Fibroblast of skin of right quadriceps (primary cell): ENCODE results near the gene GNAS.
A peak's percentile ranks its signal among the peaks of the same experiment; 100 is the strongest.
"Not testable (repeated sequence)": the region's sequence is repeated elsewhere in the genome, so short reads cannot be mapped to it uniquely, and the experiment has no call there.

ENCODE experiments used
- DNase-seq: peaks from one replicate; pipeline ENCODE4 v3.0.0-alpha.2; 2013

The GNAS gene

GRCh38 chr20:58828804-58829203, 23.7 kb upstream of the GNAS start:
- not testable (repeated sequence) for DNase-seq

GRCh38 chr20:58829531-58829941, 23.0 kb upstream of the GNAS start:
- DNase-seq: no peak

- DNase-seq: no peak
Measured at GRCh38 chr20:58832457-58832856, 20.1 kb upstream of the GNAS start.

- no peak for DNase-seq
Measured at GRCh38 chr20:58833921-58834320, 18.6 kb upstream of the GNAS start.

- DNase-seq: no peak
Measured at GRCh38 chr20:58835231-58835630, 17.3 kb upstream of the GNAS start.

- no peak for DNase-seq
Measured at GRCh38 chr20:58836616-58837204, 15.8 kb upstream of the GNAS start.

GRCh38 chr20:58837717-58838116, 14.8 kb upstream of the GNAS start:
- no peak for DNase-seq

GRCh38 chr20:58838174-58838573, 14.3 kb upstream of the GNAS start:
- no peak for DNase-seq

GRCh38 chr20:58839474-58839874, 13.0 kb upstream of the GNAS start:
- DNase-seq: peak; percentile 23

- DNase-seq: no peak
Measured at GRCh38 chr20:58839991-58840747, 12.3 kb upstream of the GNAS start.

- no peak for DNase-seq
Measured at GRCh38 chr20:58840816-58841538, 11.5 kb upstream of the GNAS start.

- no peak for DNase-seq
Measured at GRCh38 chr20:58841539-58842264, 10.8 kb upstream of the GNAS start.

- no peak for DNase-seq
Measured at GRCh38 chr20:58842276-58842675, 10.2 kb upstream of the GNAS start.

GRCh38 chr20:58843128-58843556, 9.4 kb upstream of the GNAS start:
- DNase-seq: no peak

GRCh38 chr20:58845706-58846105, 6.8 kb upstream of the GNAS start:
- no peak for DNase-seq

- DNase-seq: no peak
Measured at GRCh38 chr20:58847463-58847862, 5.1 kb upstream of the GNAS start.

GRCh38 chr20:58850693-58851174, 1.8 kb upstream of the GNAS start, which contains the start of gene GNAS-AS1:
GNAS-AS1 (minus strand) TSS chr20:58850902.
- peak; percentile 94 for DNase-seq

GRCh38 chr20:58851221-58851968, 1.1 kb upstream of the GNAS start:
- DNase-seq: no peak

GRCh38 chr20:58851969-58852458, 502 bp upstream of the GNAS start:
- no peak for DNase-seq

GRCh38 chr20:58853466-58853865, 950 bp downstream of the GNAS start:
- DNase-seq: no peak

- no peak for DNase-seq
Measured at GRCh38 chr20:58853976-58854637, 1.6 kb downstream of the GNAS start.
